Measurements from ENCODE around the gene LAMB1. TPM values are rescaled to one million over a fixed set of nuclear protein-coding genes. Genes with fewer than 3 reads are reported as not detected.
A peak's percentile ranks its signal among the peaks of the same experiment; 100 is the strongest.

LAMB1 gene
- total RNA-seq, 1 experiment from 2014 or later: 169 TPM

GRCh38 chr7:107999779-108000560 lies 3.0 kb downstream of the LAMB1 start:
- no peaks in the 10 kb centered on the region for H3K27me3 ChIP-seq (replicated peaks; ENCODE audit: insufficient read depth, low read depth, low read length, poor library complexity)
- H3K4me3 ChIP-seq (ENCODE audit: low read depth, low read length, poor library complexity, severe bottlenecking): no peak overlapping the region
- peaks cover 20% of the 10 kb centered on the region for H3K36me3 ChIP-seq (ENCODE audit: insufficient read depth, low read length, poor library complexity, severe bottlenecking)
- DNase-seq (ENCODE audit: low spot score): no peak
- peak overlapping the region; percentile 40 for H3K27ac ChIP-seq (ENCODE audit: low read depth, low read length, poor library complexity, severe bottlenecking)
- no peaks in the 10 kb centered on the region for H3K9me3 ChIP-seq (ENCODE audit: low read depth, low read length, poor library complexity, severe bottlenecking)
- intact Hi-C loops (cut with micrococcal nuclease; ENCODE audit: unreplicated experiment): no loop called here
- H3K4me1 ChIP-seq (ENCODE audit: insufficient read depth, low read length, poor library complexity, severe bottlenecking): peaks cover 62% of the 10 kb centered on the region
- CTCF ChIA-PET: interaction anchor here (0.7 kb wide), 1 partner anchor 22 kb away, joined by 5 read pairs; no protein-coding TSS in a partner anchor
- POLR2A ChIA-PET (ENCODE audit: low non-redundant PET): no interaction called here
- TF ChIP-seq CTCF (conservative IDR thresholded peaks at IDR 0.05; ENCODE audit: low read depth, low read length): no peak
- no peak for TF ChIP-seq EZH2 (IDR thresholded peaks at IDR 0.05; ENCODE audit: borderline replicate concordance, low read depth, low read length, poor library complexity, severe bottlenecking)
- BruUV-seq (replicated peaks): no TSS peak

GRCh38 chr7:107998660-107999480 lies 4.1 kb downstream of the LAMB1 start:
- H3K4me3 ChIP-seq (ENCODE audit: low read depth, low read length, poor library complexity, severe bottlenecking): no peak overlapping the region
- H3K9me3 ChIP-seq (ENCODE audit: low read depth, low read length, poor library complexity, severe bottlenecking): no peaks in the 10 kb centered on the region
- peak overlapping the region; percentile 24 for H3K27ac ChIP-seq (ENCODE audit: low read depth, low read length, poor library complexity, severe bottlenecking)
- no peak for TF ChIP-seq CTCF (conservative IDR thresholded peaks at IDR 0.05; ENCODE audit: low read depth, low read length)
- no peak for TF ChIP-seq EZH2 (IDR thresholded peaks at IDR 0.05; ENCODE audit: borderline replicate concordance, low read depth, low read length, poor library complexity, severe bottlenecking)
- DNase-seq (ENCODE audit: low spot score): no peak
- no peaks in the 10 kb centered on the region for H3K27me3 ChIP-seq (replicated peaks; ENCODE audit: insufficient read depth, low read depth, low read length, poor library complexity)
- ChIA-PET POLR2A (ENCODE audit: low non-redundant PET) (interaction anchor here (0.6 kb wide), 1 partner anchor 91 kb away, joined by 6 read pairs; no protein-coding TSS in a partner anchor), CTCF (no interaction called here)
- peaks cover 28% of the 10 kb centered on the region for H3K36me3 ChIP-seq (ENCODE audit: insufficient read depth, low read length, poor library complexity, severe bottlenecking)
- intact Hi-C loops (cut with micrococcal nuclease; ENCODE audit: unreplicated experiment): no loop called here
- H3K4me1 ChIP-seq (ENCODE audit: insufficient read depth, low read length, poor library complexity, severe bottlenecking): peaks cover 73% of the 10 kb centered on the region
- BruUV-seq (replicated peaks): no TSS peak

GRCh38 chr7:107998150-107998549 lies 4.8 kb downstream of the LAMB1 start:
- Histone ChIP-seq H3K27ac (ENCODE audit: low read depth, low read length, poor library complexity, severe bottlenecking) (peak overlapping the region; percentile 24), H3K27me3 (replicated peaks; ENCODE audit: insufficient read depth, low read depth, low read length, poor library complexity) (no peaks in the 10 kb centered on the region), H3K4me1 (ENCODE audit: insufficient read depth, low read length, poor library complexity, severe bottlenecking) (peaks cover 79% of the 10 kb centered on the region), H3K9me3 (ENCODE audit: low read depth, low read length, poor library complexity, severe bottlenecking) (no peaks in the 10 kb centered on the region), H3K4me3 (ENCODE audit: low read depth, low read length, poor library complexity, severe bottlenecking) (no peak overlapping the region), H3K36me3 (ENCODE audit: insufficient read depth, low read length, poor library complexity, severe bottlenecking) (peaks cover 35% of the 10 kb centered on the region)
- TF ChIP-seq CTCF (conservative IDR thresholded peaks at IDR 0.05; ENCODE audit: low read depth, low read length): no peak
- no TSS peak for BruUV-seq (replicated peaks)
- DNase-seq (ENCODE audit: low spot score): no peak
- intact Hi-C loops (cut with micrococcal nuclease; ENCODE audit: unreplicated experiment): no loop called here
- CTCF ChIA-PET: no interaction called here
- POLR2A ChIA-PET (ENCODE audit: low non-redundant PET): no interaction called here
